Measurements from ENCODE around the gene TMEFF2. TPM values are rescaled to one million over a fixed set of nuclear protein-coding genes. Genes with fewer than 3 reads are reported as not detected.
"Not testable (repeated sequence)": the region's sequence is repeated elsewhere in the genome, so short reads cannot be mapped to it uniquely, and the experiment has no call there.

Gene TMEFF2
- total RNA-seq, 1 experiment from 2014 or later, result 2.2 TPM

GRCh38 chr2:192148620-192149321, 46.0 kb downstream of the TMEFF2 start:
- H3K36me3 ChIP-seq, result no peaks in the 10 kb centered on the region
- no peak overlapping the region for H3K4me3 ChIP-seq
- H3K9me3 ChIP-seq, result no peaks in the 10 kb centered on the region
- DNase-seq, result no peak
- no peaks in the 10 kb centered on the region for H3K27me3 ChIP-seq

- H3K4me3 ChIP-seq, result no peak overlapping the region
- H3K36me3 ChIP-seq, result no peaks in the 10 kb centered on the region
- H3K27me3 ChIP-seq, result no peaks in the 10 kb centered on the region
- no peaks in the 10 kb centered on the region for H3K9me3 ChIP-seq
- DNase-seq, result no peak
Observed at GRCh38 chr2:192148241-192148619, 46.5 kb downstream of the TMEFF2 start.

- H3K36me3 ChIP-seq, result no peaks in the 10 kb centered on the region
- H3K9me3 ChIP-seq, result no peaks in the 10 kb centered on the region
- H3K4me3 ChIP-seq, result no peak overlapping the region
- H3K27me3 ChIP-seq, result no peaks in the 10 kb centered on the region
- no peak for DNase-seq
Observed at GRCh38 chr2:192146069-192147015, 48.4 kb downstream of the TMEFF2 start.

GRCh38 chr2:192145496-192145895, 49.2 kb downstream of the TMEFF2 start:
- Histone ChIP-seq H3K4me3 (no peak overlapping the region), H3K27me3 (no peaks in the 10 kb centered on the region), H3K9me3 (no peaks in the 10 kb centered on the region), H3K36me3 (no peaks in the 10 kb centered on the region)
- DNase-seq, result no peak

- no peaks in the 10 kb centered on the region for H3K9me3 ChIP-seq
- no peak overlapping the region for H3K4me3 ChIP-seq
- H3K36me3 ChIP-seq, result no peaks in the 10 kb centered on the region
- H3K27me3 ChIP-seq, result no peaks in the 10 kb centered on the region
- DNase-seq, result no peak
Observed at GRCh38 chr2:192140236-192140839, 54.4 kb downstream of the TMEFF2 start.

GRCh38 chr2:192139813-192140212, 54.9 kb downstream of the TMEFF2 start:
- Histone ChIP-seq H3K36me3 (no peaks in the 10 kb centered on the region), H3K27me3 (no peaks in the 10 kb centered on the region), H3K9me3 (no peaks in the 10 kb centered on the region), H3K4me3 (no peak overlapping the region)
- no peak for DNase-seq

GRCh38 chr2:192137451-192137850, 57.3 kb downstream of the TMEFF2 start:
- no peaks in the 10 kb centered on the region for H3K27me3 ChIP-seq
- H3K36me3 ChIP-seq, result no peaks in the 10 kb centered on the region
- no peak for DNase-seq
- H3K4me3 ChIP-seq, result no peak overlapping the region
- H3K9me3 ChIP-seq, result no peaks in the 10 kb centered on the region

- not testable (repeated sequence) for DNase-seq, H3K27me3 ChIP-seq, H3K36me3 ChIP-seq
Observed at GRCh38 chr2:192132604-192133003, 62.1 kb downstream of the TMEFF2 start.

GRCh38 chr2:192130312-192130711, 64.4 kb downstream of the TMEFF2 start:
- not testable (repeated sequence) for H3K36me3 ChIP-seq, H3K4me3 ChIP-seq, DNase-seq, H3K9me3 ChIP-seq, H3K27me3 ChIP-seq

More at GRCh38 chr2:192132604-192133003, 62.1 kb downstream of the TMEFF2 start:
- not testable (repeated sequence) for H3K4me3 ChIP-seq, H3K9me3 ChIP-seq

- DNase-seq, result no peak
- Histone ChIP-seq H3K4me3 (no peak overlapping the region), H3K9me3 (no peaks in the 10 kb centered on the region), H3K27me3 (no peaks in the 10 kb centered on the region), H3K36me3 (no peaks in the 10 kb centered on the region)
Observed at GRCh38 chr2:192128655-192129054, 66.1 kb downstream of the TMEFF2 start.

- DNase-seq, result no peak
- no peaks in the 10 kb centered on the region for H3K9me3 ChIP-seq
- H3K4me3 ChIP-seq, result no peak overlapping the region
- H3K27me3 ChIP-seq, result no peaks in the 10 kb centered on the region
- no peaks in the 10 kb centered on the region for H3K36me3 ChIP-seq
Observed at GRCh38 chr2:192127434-192127833, 67.3 kb downstream of the TMEFF2 start.

GRCh38 chr2:192126912-192127311, 67.8 kb downstream of the TMEFF2 start:
- H3K9me3 ChIP-seq, result no peaks in the 10 kb centered on the region
- DNase-seq, result no peak
- H3K27me3 ChIP-seq, result no peaks in the 10 kb centered on the region
- H3K36me3 ChIP-seq, result no peaks in the 10 kb centered on the region
- H3K4me3 ChIP-seq, result no peak overlapping the region

GRCh38 chr2:192126426-192126825, 68.3 kb downstream of the TMEFF2 start:
- Histone ChIP-seq H3K4me3 (no peak overlapping the region), H3K9me3 (no peaks in the 10 kb centered on the region), H3K27me3 (no peaks in the 10 kb centered on the region), H3K36me3 (no peaks in the 10 kb centered on the region)
- DNase-seq, result no peak

- no peaks in the 10 kb centered on the region for H3K27me3 ChIP-seq
- DNase-seq, result no peak
- H3K36me3 ChIP-seq, result no peaks in the 10 kb centered on the region
- no peaks in the 10 kb centered on the region for H3K9me3 ChIP-seq
- H3K4me3 ChIP-seq, result no peak overlapping the region
Observed at GRCh38 chr2:192124571-192124970, 70.2 kb downstream of the TMEFF2 start.

GRCh38 chr2:192123847-192124246, 70.9 kb downstream of the TMEFF2 start:
- DNase-seq, result no peak
- Histone ChIP-seq H3K27me3 (no peaks in the 10 kb centered on the region), H3K9me3 (no peaks in the 10 kb centered on the region), H3K36me3 (no peaks in the 10 kb centered on the region), H3K4me3 (no peak overlapping the region)

- Histone ChIP-seq H3K36me3 (no peaks in the 10 kb centered on the region), H3K27me3 (no peaks in the 10 kb centered on the region), H3K4me3 (no peak overlapping the region), H3K9me3 (no peaks in the 10 kb centered on the region)
- DNase-seq, result no peak
Observed at GRCh38 chr2:192122946-192123345, 71.8 kb downstream of the TMEFF2 start.

GRCh38 chr2:192122141-192122540, 72.6 kb downstream of the TMEFF2 start:
- Histone ChIP-seq H3K9me3 (no peaks in the 10 kb centered on the region), H3K27me3 (no peaks in the 10 kb centered on the region), H3K4me3 (no peak overlapping the region), H3K36me3 (no peaks in the 10 kb centered on the region)
- DNase-seq, result no peak
